H1 (cell line): Measurements from ENCODE around the gene NOL4L. TPM values are rescaled to one million over a fixed set of nuclear protein-coding genes. Genes with fewer than 3 reads are reported as not detected.

Experiments used
- CTCF ChIA-PET: fragments of 300-600 bp; sonication (Branson Sonifier 250); formaldehyde crosslinking; loops from one replicate; lab custom pipeline; 2021; ENCODE audit not compliant: partially characterized antibody; lab: Charles Lee
- POLR2A ChIA-PET: fragments of 300-600 bp; sonication (Branson Sonifier 250); formaldehyde crosslinking; loops from one replicate; lab custom pipeline; 2021; ENCODE audit warnings: inconsistent platforms; ENCODE audit not compliant: partially characterized antibody; lab: Charles Lee
- DNase-seq, 2 experiments: peaks; one replicate each; pipeline versions ENCODE4 v3.0.0 to v3.0.0-alpha.2; 2010 to 2022; ENCODE audit warnings: low spot score in 2 of 2, low read depth in 1 of 2, mixed read lengths in 1 of 2
- FAIRE-seq: peaks from 2 replicates; lab custom pipeline; 2011; peaks lifted over from hg19 to GRCh38; lab: Jason Lieb, UNC
- H2AFZ ChIP-seq: 2 replicates; pipeline ENCODE4 v1.8.1; 2012; ENCODE audit warnings: low read length, inconsistent platforms
- H2AK5ac ChIP-seq: 2 replicates; pipeline ENCODE4 v1.6.1; 2013; ENCODE audit warnings: low read depth, low read length
- H2BK120ac ChIP-seq: replicated peaks from 2 replicates; pipeline ENCODE3; 2013; ENCODE audit warnings: low read depth, low read length, inconsistent platforms
- H2BK12ac ChIP-seq: 2 replicates; pipeline ENCODE4 v1.6.1; 2013; ENCODE audit warnings: low read depth, low read length
- H2BK15ac ChIP-seq: 2 replicates; pipeline ENCODE4 v1.6.1; 2013; ENCODE audit warnings: low read length
- H2BK20ac ChIP-seq: 2 replicates; pipeline ENCODE4 v1.6.1; 2013; ENCODE audit warnings: low read length
- H2BK5ac ChIP-seq: 2 replicates; pipeline ENCODE4 v1.6.1; 2013; ENCODE audit warnings: low read depth, low read length
- H3K14ac ChIP-seq: 2 replicates; pipeline ENCODE4 v1.6.1; 2013; ENCODE audit warnings: inconsistent platforms; ENCODE audit not compliant: insufficient read length
- H3K18ac ChIP-seq: 2 replicates; pipeline ENCODE4 v1.6.1; 2013; ENCODE audit warnings: low read length; ENCODE audit errors: extremely low read depth
- H3K23ac ChIP-seq: 2 replicates; pipeline ENCODE4 v1.6.1; 2013; ENCODE audit warnings: inconsistent platforms; ENCODE audit not compliant: insufficient read length
- H3K23me2 ChIP-seq: 2 replicates; pipeline ENCODE4 v1.6.1; 2013; ENCODE audit warnings: low read depth, low read length
- H3K27ac ChIP-seq: 2 replicates; pipeline ENCODE4 v1.6.1; 2011; ENCODE audit warnings: low read depth, low read length, inconsistent platforms
- H3K27me3 ChIP-seq, 4 experiments: replicated peaks in 1 of 4; 1 replicate in 1 of 4; 2 replicates in 3 of 4; pipeline versions ENCODE4 v1.6.1 to v1.8.1; 2011 to 2013; ENCODE audit warnings: low read length in 3 of 4, mild to moderate bottlenecking in 3 of 4, inconsistent platforms in 2 of 4, mixed read lengths in 2 of 4, moderate library complexity in 1 of 4; ENCODE audit not compliant: control insufficient read depth in 3 of 4, insufficient read depth in 3 of 4; ENCODE audit errors: extremely low read depth in 1 of 4
- H3K36me3 ChIP-seq, 4 experiments: 2 replicates each; pipeline versions ENCODE4 v1.6.1 to v1.8.1; 2011 to 2013; ENCODE audit warnings: mild to moderate bottlenecking in 4 of 4, low read length in 3 of 4, moderate library complexity in 2 of 4, control low read depth in 1 of 4, inconsistent platforms in 1 of 4; ENCODE audit not compliant: insufficient read depth in 4 of 4, control insufficient read depth in 2 of 4
- H3K4ac ChIP-seq: replicated peaks from 2 replicates; pipeline ENCODE3; 2013; ENCODE audit warnings: low read length, low read depth, mixed read lengths, inconsistent platforms; ENCODE audit not compliant: insufficient read length
- H3K4me1 ChIP-seq, 4 experiments: replicated peaks in 1 of 4; 1 replicate in 1 of 4; 2 replicates in 3 of 4; pipeline versions ENCODE4 v1.6.1 to v1.8.1; 2011 to 2013; ENCODE audit warnings: low read length in 3 of 4, inconsistent platforms in 2 of 4, mixed read lengths in 1 of 4; ENCODE audit not compliant: insufficient read depth in 4 of 4, control insufficient read depth in 3 of 4
- H3K4me2 ChIP-seq, 2 experiments: 2 replicates each; pipeline versions ENCODE4 v1.6.1 to v1.8.1; 2011 to 2013; ENCODE audit warnings: low read depth in 2 of 2, low read length in 2 of 2, control low read depth in 1 of 2, inconsistent platforms in 1 of 2, mild to moderate bottlenecking in 1 of 2; ENCODE audit not compliant: insufficient read depth in 1 of 2
- H3K4me3 ChIP-seq, 4 experiments: fragments of 200-600, 300-600 bp in 1 of 4; sonication (generic), shearing (Covaris generic), sonication (Bioruptor Twin) in 1 of 4; 2 replicates each; pipeline versions ENCODE4 v1.5.1 to v1.8.1; 2011 to 2016; ENCODE audit warnings: low read length in 4 of 4, low read depth in 3 of 4, control low read depth in 2 of 4, inconsistent platforms in 2 of 4, mild to moderate bottlenecking in 2 of 4, mixed read lengths in 1 of 4, moderate library complexity in 1 of 4; ENCODE audit not compliant: insufficient read depth in 2 of 4; ENCODE audit errors: extremely low read depth in 1 of 4
- H3K56ac ChIP-seq: replicated peaks from 2 replicates; pipeline ENCODE3; 2013; ENCODE audit warnings: low read depth, mild to moderate bottlenecking, mixed read lengths, low read length, inconsistent platforms; ENCODE audit not compliant: insufficient read length
- H3K79me1 ChIP-seq: 2 replicates; pipeline ENCODE4 v1.6.1; 2013; ENCODE audit warnings: low read depth, low read length, control low read depth
- H3K79me2 ChIP-seq, 2 experiments: 2 replicates each; pipeline versions ENCODE4 v1.6.1 to v1.8.1; 2012 to 2013; ENCODE audit warnings: low read length in 2 of 2, mild to moderate bottlenecking in 2 of 2, inconsistent platforms in 1 of 2; ENCODE audit not compliant: insufficient read depth in 2 of 2, control insufficient read depth in 1 of 2
- H3K9ac ChIP-seq, 4 experiments: replicated peaks in 1 of 4; 1 replicate in 1 of 4; 2 replicates in 3 of 4; pipeline versions ENCODE4 v1.6.1 to v1.8.1; 2011 to 2013; ENCODE audit warnings: low read depth in 3 of 4, low read length in 3 of 4, control low read depth in 2 of 4, mild to moderate bottlenecking in 2 of 4, moderate library complexity in 2 of 4, inconsistent platforms in 1 of 4; ENCODE audit errors: extremely low read depth in 1 of 4
- H3K9me3 ChIP-seq, 2 experiments: 2 replicates each; pipeline versions ENCODE4 v1.6.1 to v1.8.1; 2012 to 2013; ENCODE audit warnings: mild to moderate bottlenecking in 2 of 2, moderate library complexity in 2 of 2, control low read depth in 1 of 2, inconsistent platforms in 1 of 2, low read depth in 1 of 2, low read length in 1 of 2, mixed read lengths in 1 of 2; ENCODE audit not compliant: insufficient read depth in 2 of 2
- H4K20me1 ChIP-seq, 2 experiments: replicated peaks in 1 of 2; 2 replicates each; pipeline versions ENCODE3 to v1.8.1; 2011 to 2013; ENCODE audit warnings: inconsistent platforms in 2 of 2, low read length in 2 of 2, mild to moderate bottlenecking in 1 of 2; ENCODE audit not compliant: insufficient read depth in 2 of 2, control insufficient read depth in 1 of 2
- H4K5ac ChIP-seq: 2 replicates; pipeline ENCODE4 v1.6.1; 2013; ENCODE audit warnings: low read length, low read depth, mixed read lengths, inconsistent platforms; ENCODE audit not compliant: insufficient read length
- H4K8ac ChIP-seq: 2 replicates; pipeline ENCODE4 v1.8.0; 2013; ENCODE audit warnings: mild to moderate bottlenecking, moderate library complexity, low read length, inconsistent platforms; ENCODE audit not compliant: insufficient read depth; ENCODE audit errors: extremely low read depth
- H4K91ac ChIP-seq: replicated peaks from 2 replicates; pipeline ENCODE3; 2013; ENCODE audit warnings: low read length, mixed read lengths, inconsistent platforms; ENCODE audit not compliant: insufficient read length
- CHD1 ChIP-seq: IDR thresholded peaks from 2 replicates; pipeline ENCODE4 v1.6.1; 2012; ENCODE audit warnings: low read depth, low read length, improper control_type of control experiment
- E2F6 ChIP-seq: IDR thresholded peaks from 2 replicates; pipeline ENCODE4 v1.6.1; 2012; ENCODE audit warnings: inconsistent platforms
- JUN ChIP-seq: IDR thresholded peaks from 2 replicates; pipeline ENCODE4 v1.6.1; 2011; ENCODE audit warnings: low read depth, mild to moderate bottlenecking, improper control_type of control experiment, low read length
- NRF1 ChIP-seq: IDR thresholded peaks from 2 replicates; pipeline ENCODE4 v1.6.1; 2011; ENCODE audit warnings: mild to moderate bottlenecking, low read depth, low read length, improper control_type of control experiment
- POLR2AphosphoS5 ChIP-seq: IDR thresholded peaks from 2 replicates; pipeline ENCODE4 v1.6.1; 2011; ENCODE audit warnings: low read depth, low read length
- SP4 ChIP-seq: IDR thresholded peaks from 2 replicates; pipeline ENCODE4 v1.6.1; 2012; ENCODE audit warnings: low read length, inconsistent platforms
- SUZ12 ChIP-seq: fragments of 200-600 bp; sonication (generic); IDR thresholded peaks from 2 replicates; pipeline ENCODE4 v1.6.1; 2012; ENCODE audit warnings: mild to moderate bottlenecking, inconsistent platforms, low read length, moderate library complexity, mixed read lengths
- YY1 ChIP-seq: IDR thresholded peaks from 2 replicates; pipeline ENCODE4 v1.6.1; 2011; ENCODE audit warnings: low read depth, mild to moderate bottlenecking, low read length
- WGBS, 2 experiments: shearing (Covaris generic) in 1 of 2; methylation state at CpG; one replicate each; pipeline versions ENCODE4 v1.1.6 to v1.1.7; 2013 to 2015; ENCODE audit warnings: low lambda C conversion rate in 2 of 2, mixed read lengths in 2 of 2, inconsistent platforms in 1 of 2, low coverage in 1 of 2, missing lambda C conversion rate in 1 of 2; ENCODE audit not compliant: insufficient replicate concordance in 2 of 2, insufficient coverage in 1 of 2, insufficient read length in 1 of 2; ENCODE audit errors: extremely low coverage in 1 of 2, missing lambda C conversion rate in 1 of 2; 5-methylcytosine and 5-hydroxymethylcytosine counted together
- polyA plus RNA-seq, 7 experiments: library from polyadenylated mRNA; depleted of rRNA in 3 of 7; stranded (reverse) in 5 of 7; unstranded in 2 of 7; fragments of >200 nt in 5 of 7; fragments of 200-250 nt in 2 of 7; gene quantifications; 1 replicate in 5 of 7; 2 replicates in 1 of 7; 4 replicates in 1 of 7; pipeline versions ENCODE4 v1.2.1 to v1.2.3, GENCODE V29; 2011 to 2013; ENCODE audit warnings: missing spikeins in 2 of 7, mixed read lengths in 2 of 7
- total RNA-seq: library from RNA; stranded (reverse); fragmentation: NEBNext Ultra II Directional; extraction: Animal tissue kit (Norgen Biotek cat#: 25700); gene quantifications from 2 replicates; pipeline ENCODE4 v1.2.1, GENCODE V29; 2021
- TF ChIP-seq, protein P1 (sequence below): IDR thresholded peaks from 2 replicates; pipeline ENCODE4 v1.6.1; 2012; ENCODE audit warnings: low read length, inconsistent platforms
- TF ChIP-seq, protein P2 (sequence below): IDR thresholded peaks from 2 replicates; pipeline ENCODE4 v1.6.1; 2012; ENCODE audit warnings: inconsistent platforms

NOL4L gene
- total and polyA plus RNA-seq, 2 of the 8 experiments (the other 6 are each of a cell fraction or from before 2014, with no cell fraction given): 15.3 to 23.7 TPM

DNA sequence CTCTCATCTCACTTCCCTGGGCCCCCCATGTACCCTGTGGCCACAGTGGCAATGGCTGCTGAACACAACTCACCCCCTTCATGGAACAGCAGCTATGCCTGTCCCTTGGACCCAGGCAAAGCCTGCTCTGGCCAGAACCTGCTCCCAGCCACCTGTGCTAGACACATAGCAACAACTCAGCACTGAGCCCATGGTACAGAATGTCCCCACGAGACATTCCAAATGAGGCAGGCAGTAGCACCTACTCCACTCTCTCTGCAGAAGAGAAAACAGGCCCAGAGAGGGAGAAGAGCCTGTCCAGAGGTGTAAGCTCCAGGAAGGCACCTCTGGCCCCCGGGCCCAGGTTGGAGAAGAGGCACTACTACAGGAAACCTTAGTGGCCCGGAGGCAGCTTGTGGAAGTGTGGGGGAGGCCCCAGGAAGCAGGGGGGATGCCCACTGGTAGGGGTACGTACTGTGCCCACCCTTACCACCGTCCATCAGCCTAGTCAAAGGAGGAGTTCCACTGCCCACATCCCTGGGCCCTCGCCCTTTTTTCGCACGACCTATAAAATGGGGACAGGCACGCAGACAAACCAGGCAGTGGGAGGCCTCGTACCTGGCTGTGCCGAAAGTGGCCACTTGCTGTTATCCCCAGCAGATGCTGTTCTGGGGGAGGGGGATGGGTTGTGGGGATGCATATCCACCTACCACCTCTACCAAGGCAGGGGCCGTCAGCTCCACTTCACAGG lies 129.8 kb downstream of the NOL4L start:
- H3K23ac ChIP-seq: no peak overlapping the region
- H2AK5ac ChIP-seq: no peak overlapping the region
- H3K9me3 ChIP-seq: no peaks in the 10 kb centered on the region
- TF ChIP-seq POLR2AphosphoS5 (no peak), CHD1 (no peak), SUZ12 (no peak), SP4 (no peak), NRF1 (no peak), JUN (no peak), YY1 (no peak), E2F6 (no peak)
- TF ChIP-seq, protein P1, sequence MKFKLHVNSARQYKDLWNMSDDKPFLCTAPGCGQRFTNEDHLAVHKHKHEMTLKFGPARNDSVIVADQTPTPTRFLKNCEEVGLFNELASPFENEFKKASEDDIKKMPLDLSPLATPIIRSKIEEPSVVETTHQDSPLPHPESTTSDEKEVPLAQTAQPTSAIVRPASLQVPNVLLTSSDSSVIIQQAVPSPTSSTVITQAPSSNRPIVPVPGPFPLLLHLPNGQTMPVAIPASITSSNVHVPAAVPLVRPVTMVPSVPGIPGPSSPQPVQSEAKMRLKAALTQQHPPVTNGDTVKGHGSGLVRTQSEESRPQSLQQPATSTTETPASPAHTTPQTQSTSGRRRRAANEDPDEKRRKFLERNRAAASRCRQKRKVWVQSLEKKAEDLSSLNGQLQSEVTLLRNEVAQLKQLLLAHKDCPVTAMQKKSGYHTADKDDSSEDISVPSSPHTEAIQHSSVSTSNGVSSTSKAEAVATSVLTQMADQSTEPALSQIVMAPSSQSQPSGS: no peak
- TF ChIP-seq, protein P2, sequence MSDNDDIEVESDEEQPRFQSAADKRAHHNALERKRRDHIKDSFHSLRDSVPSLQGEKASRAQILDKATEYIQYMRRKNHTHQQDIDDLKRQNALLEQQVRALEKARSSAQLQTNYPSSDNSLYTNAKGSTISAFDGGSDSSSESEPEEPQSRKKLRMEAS: no peak
- H3K4me2 ChIP-seq: no peak overlapping the region
- H3K4ac ChIP-seq: no peak overlapping the region
- H3K79me1 ChIP-seq: no peaks in the 10 kb centered on the region; the same call in 1 of the 2 replicates
- no peak overlapping the region for H3K18ac ChIP-seq
- no peak overlapping the region for H2BK12ac ChIP-seq
- no peak overlapping the region for H4K5ac ChIP-seq
- H2BK15ac ChIP-seq: no peak overlapping the region
- H4K20me1 ChIP-seq: peaks cover 6 to 20% of the 10 kb centered on the region in 2 experiments
- H4K91ac ChIP-seq: no peak overlapping the region
- ChIA-PET POLR2A (no interaction called here), CTCF (interaction anchor here (0.8 to 2.8 kb wide), 12 partner anchors 7 to 176 kb away, joined by 3 to 19 read pairs (median 8); no protein-coding TSS in a partner anchor)
- no peak for FAIRE-seq
- H2BK5ac ChIP-seq: no peak overlapping the region
- H2AFZ ChIP-seq: no peak overlapping the region
- WGBS, 2 experiments: 89% methylated on average over 12 of the region's 12 CpGs; no CpG with 5 or more reads in 1 of the 2 experiments
- H4K8ac ChIP-seq: no peak overlapping the region; the same call in 1 of the 2 replicates
- H3K27ac ChIP-seq: no peak overlapping the region
- H3K4me3 ChIP-seq: no peak overlapping the region
- peaks cover 2% of the 10 kb centered on the region; the same call in 1 of the 2 replicates for H3K23me2 ChIP-seq
- H3K9ac ChIP-seq: no peak overlapping the region
- no peak overlapping the region for H3K56ac ChIP-seq
- H3K4me1 ChIP-seq: peaks cover 0 to 16% (median 12%) of the 10 kb centered on the region in 4 experiments; a peak in 6 of 7 replicates
- H2BK20ac ChIP-seq: no peak overlapping the region
- H3K27me3 ChIP-seq: no peaks in the 10 kb centered on the region
- H3K36me3 ChIP-seq: peaks cover 10 to 25% (median 17%) of the 10 kb centered on the region in 4 experiments; a peak in 6 of 8 replicates
- H3K79me2 ChIP-seq: no peaks in the 10 kb centered on the region
- H2BK120ac ChIP-seq: no peak overlapping the region
- no peak for DNase-seq
- H3K14ac ChIP-seq: no peak overlapping the region
